WTC11 (cell line): ENCODE data around the gene NSF. TPM values are rescaled to one million over a fixed set of nuclear protein-coding genes. Genes with fewer than 3 reads are reported as not detected.

Source experiments
- ATAC-seq: fragments of 200-7000 bp; cut with Tn5 transposase; 2 replicates; pipeline ENCODE4 v1.10.0; 2021; ENCODE audit warnings: mild to moderate bottlenecking, moderate library complexity
- CTCF ChIA-PET: fragments of 300-600 bp; sonication (Branson Sonifier 250); formaldehyde crosslinking; loops from one replicate; lab custom pipeline; 2021; ENCODE audit warnings: antibody characterized with exemption; lab: Charles Lee
- POLR2A ChIA-PET: fragments of 350-600 bp; sonication (Branson Sonifier 250); formaldehyde crosslinking; loops from one replicate; lab custom pipeline; 2021; ENCODE audit warnings: antibody characterized with exemption; lab: Charles Lee
- DNase-seq: peaks from one replicate; pipeline ENCODE4 v3.0.0; 2021; ENCODE audit warnings: low spot score
- H3K27ac Mint-ChIP-seq: 2 replicates; pipeline ENCODE4 v1.8.0; 2021; ENCODE audit warnings: mixed read lengths
- H3K27me3 Mint-ChIP-seq: 2 replicates; pipeline ENCODE4 v1.8.0; 2021; ENCODE audit warnings: low read depth, mild to moderate bottlenecking, moderate library complexity, mixed read lengths
- H3K36me3 Mint-ChIP-seq: 2 replicates; pipeline ENCODE4 v1.8.0; 2021; ENCODE audit warnings: mixed read lengths
- H3K4me1 Mint-ChIP-seq: 2 replicates; pipeline ENCODE4 v1.8.0; 2022; ENCODE audit warnings: mixed read lengths
- H3K4me3 Mint-ChIP-seq: 2 replicates; pipeline ENCODE4 v1.8.0; 2021; ENCODE audit warnings: mild to moderate bottlenecking, moderate library complexity, mixed read lengths
- H3K9me3 Mint-ChIP-seq: 2 replicates; pipeline ENCODE4 v1.8.0; 2021; ENCODE audit warnings: mixed read lengths
- CBFB ChIP-seq: sonication (generic); formaldehyde crosslinking; IDR thresholded peaks from 2 replicates; pipeline ENCODE4 v1.8.1; 2022; ENCODE audit warnings: mild to moderate bottlenecking, low read depth, missing genetic modification reagents
- PRRX2 ChIP-seq: fragments of 250-450 bp; sonication (Bioruptor Pico); IDR thresholded peaks from 2 replicates; pipeline ENCODE4 v1.8.0; 2021; ENCODE audit warnings: mild to moderate bottlenecking
- RELA ChIP-seq: sonication (generic); formaldehyde crosslinking; IDR thresholded peaks from 2 replicates; pipeline ENCODE4 v1.8.1; 2022; ENCODE audit warnings: missing genetic modification reagents, mild to moderate bottlenecking, borderline replicate concordance
- ZNF317 ChIP-seq: sonication (generic); formaldehyde crosslinking; IDR thresholded peaks from 2 replicates; pipeline ENCODE4 v1.8.1; 2023; ENCODE audit warnings: low read depth, mild to moderate bottlenecking, moderate library complexity, missing genetic modification reagents, borderline replicate concordance
- total RNA-seq: library from RNA; stranded (reverse); gene quantifications from 3 replicates; pipeline ENCODE4 v1.2.3, GENCODE V29; 2021
- TF ChIP-seq, protein P1 (sequence below): fragments of 250-450 bp; sonication (Bioruptor Pico); conservative IDR thresholded peaks from 2 replicates; pipeline ENCODE4 v1.9.0; 2021; ENCODE audit warnings: mild to moderate bottlenecking
- TF ChIP-seq, protein P2 (sequence below): fragments of 250-450 bp; sonication (Bioruptor Pico); IDR thresholded peaks from 2 replicates; pipeline ENCODE4 v1.9.0; 2021; ENCODE audit warnings: mild to moderate bottlenecking
- TF ChIP-seq, protein P3 (sequence below): sonication (generic); formaldehyde crosslinking; IDR thresholded peaks from 2 replicates; pipeline ENCODE4 v1.8.0; 2023; ENCODE audit warnings: missing genetic modification reagents, mild to moderate bottlenecking, borderline replicate concordance
- TF ChIP-seq, protein P4 (sequence below): sonication (generic); formaldehyde crosslinking; IDR thresholded peaks from 2 replicates; pipeline ENCODE4 v1.8.1; 2023; ENCODE audit warnings: mild to moderate bottlenecking, missing genetic modification reagents, moderate library complexity
- TF ChIP-seq, protein P5 (sequence below): sonication (generic); formaldehyde crosslinking; conservative IDR thresholded peaks from 2 replicates; pipeline ENCODE4 v1.8.1; 2023; ENCODE audit warnings: mild to moderate bottlenecking, low read depth, missing genetic modification reagents, moderate library complexity
- TF ChIP-seq, protein P6 (sequence below): sonication (generic); formaldehyde crosslinking; conservative IDR thresholded peaks from 2 replicates; pipeline ENCODE4 v1.8.1; 2022; ENCODE audit warnings: mild to moderate bottlenecking, missing genetic modification reagents
- TF ChIP-seq, protein P7 (sequence below): sonication (generic); formaldehyde crosslinking; IDR thresholded peaks from 2 replicates; pipeline ENCODE4 v1.8.0; 2022; ENCODE audit warnings: mild to moderate bottlenecking, missing genetic modification reagents

Gene NSF
- total RNA-seq, 1 experiment from 2014 or later = 23.0 TPM

DNA sequence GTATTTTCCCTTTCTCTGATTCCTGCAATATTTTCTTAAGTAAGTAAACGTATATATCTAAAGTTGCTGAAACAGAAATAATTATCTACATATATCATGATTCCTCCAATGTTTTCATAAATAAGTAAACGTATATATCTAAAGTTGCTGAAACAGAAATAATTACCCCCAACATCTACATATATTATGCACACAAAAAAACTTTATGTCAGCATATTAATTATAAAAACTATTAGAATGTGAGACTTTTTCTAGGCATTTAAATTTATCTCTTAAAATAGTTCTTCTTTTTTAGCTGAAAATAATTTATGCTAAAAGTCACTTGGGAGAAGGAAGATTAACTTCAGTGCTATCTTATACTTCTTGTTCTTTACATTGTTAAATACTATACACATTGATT is 139.6 kb downstream of the NSF start:
- ChIA-PET CTCF (no interaction called here), POLR2A (no interaction called here)
- ATAC-seq (no peak), DNase-seq (no peak)
- no peaks in the 10 kb centered on the region for H3K36me3 Mint-ChIP-seq
- no peak overlapping the region for H3K4me3 Mint-ChIP-seq
- TF ChIP-seq, protein P1, sequence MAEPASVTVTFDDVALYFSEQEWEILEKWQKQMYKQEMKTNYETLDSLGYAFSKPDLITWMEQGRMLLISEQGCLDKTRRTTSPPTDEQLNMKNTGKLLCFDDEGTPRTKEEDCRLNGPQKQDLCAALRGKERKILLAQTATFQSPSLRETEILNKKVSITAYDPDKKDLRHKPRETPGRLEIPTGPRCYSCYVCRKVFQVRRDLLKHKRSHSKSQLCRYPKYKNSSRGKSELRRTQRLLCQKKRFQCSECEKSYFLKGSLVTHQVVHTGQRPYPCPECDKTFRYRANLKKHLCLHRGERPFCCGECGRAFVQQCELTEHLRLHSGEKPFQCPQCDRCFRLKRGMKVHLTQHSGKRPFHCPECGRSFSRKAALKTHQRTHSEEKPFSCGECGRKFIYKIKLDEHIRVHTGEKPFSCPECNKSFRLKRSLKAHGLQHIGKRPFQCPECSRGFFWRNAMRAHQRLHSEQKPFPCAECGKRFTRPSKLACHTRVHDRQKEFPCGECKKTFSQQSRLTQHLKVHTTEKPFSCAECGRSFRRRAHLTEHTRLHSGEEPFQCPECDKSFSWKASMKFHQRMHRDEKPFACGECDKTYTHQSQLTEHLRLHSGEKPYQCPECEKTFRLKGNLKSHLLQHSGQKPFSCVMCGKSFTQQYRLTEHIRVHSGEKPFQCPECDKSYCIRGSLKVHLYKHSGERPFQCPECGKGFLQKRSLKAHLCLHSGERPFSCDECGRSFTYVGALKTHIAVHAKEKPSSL (CRISPR knock-in tag) = no peak
- TF ChIP-seq, protein P2, sequence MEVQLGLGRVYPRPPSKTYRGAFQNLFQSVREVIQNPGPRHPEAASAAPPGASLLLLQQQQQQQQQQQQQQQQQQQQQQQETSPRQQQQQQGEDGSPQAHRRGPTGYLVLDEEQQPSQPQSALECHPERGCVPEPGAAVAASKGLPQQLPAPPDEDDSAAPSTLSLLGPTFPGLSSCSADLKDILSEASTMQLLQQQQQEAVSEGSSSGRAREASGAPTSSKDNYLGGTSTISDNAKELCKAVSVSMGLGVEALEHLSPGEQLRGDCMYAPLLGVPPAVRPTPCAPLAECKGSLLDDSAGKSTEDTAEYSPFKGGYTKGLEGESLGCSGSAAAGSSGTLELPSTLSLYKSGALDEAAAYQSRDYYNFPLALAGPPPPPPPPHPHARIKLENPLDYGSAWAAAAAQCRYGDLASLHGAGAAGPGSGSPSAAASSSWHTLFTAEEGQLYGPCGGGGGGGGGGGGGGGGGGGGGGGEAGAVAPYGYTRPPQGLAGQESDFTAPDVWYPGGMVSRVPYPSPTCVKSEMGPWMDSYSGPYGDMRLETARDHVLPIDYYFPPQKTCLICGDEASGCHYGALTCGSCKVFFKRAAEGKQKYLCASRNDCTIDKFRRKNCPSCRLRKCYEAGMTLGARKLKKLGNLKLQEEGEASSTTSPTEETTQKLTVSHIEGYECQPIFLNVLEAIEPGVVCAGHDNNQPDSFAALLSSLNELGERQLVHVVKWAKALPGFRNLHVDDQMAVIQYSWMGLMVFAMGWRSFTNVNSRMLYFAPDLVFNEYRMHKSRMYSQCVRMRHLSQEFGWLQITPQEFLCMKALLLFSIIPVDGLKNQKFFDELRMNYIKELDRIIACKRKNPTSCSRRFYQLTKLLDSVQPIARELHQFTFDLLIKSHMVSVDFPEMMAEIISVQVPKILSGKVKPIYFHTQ (CRISPR knock-in tag) = no peak
- TF ChIP-seq, protein P3, sequence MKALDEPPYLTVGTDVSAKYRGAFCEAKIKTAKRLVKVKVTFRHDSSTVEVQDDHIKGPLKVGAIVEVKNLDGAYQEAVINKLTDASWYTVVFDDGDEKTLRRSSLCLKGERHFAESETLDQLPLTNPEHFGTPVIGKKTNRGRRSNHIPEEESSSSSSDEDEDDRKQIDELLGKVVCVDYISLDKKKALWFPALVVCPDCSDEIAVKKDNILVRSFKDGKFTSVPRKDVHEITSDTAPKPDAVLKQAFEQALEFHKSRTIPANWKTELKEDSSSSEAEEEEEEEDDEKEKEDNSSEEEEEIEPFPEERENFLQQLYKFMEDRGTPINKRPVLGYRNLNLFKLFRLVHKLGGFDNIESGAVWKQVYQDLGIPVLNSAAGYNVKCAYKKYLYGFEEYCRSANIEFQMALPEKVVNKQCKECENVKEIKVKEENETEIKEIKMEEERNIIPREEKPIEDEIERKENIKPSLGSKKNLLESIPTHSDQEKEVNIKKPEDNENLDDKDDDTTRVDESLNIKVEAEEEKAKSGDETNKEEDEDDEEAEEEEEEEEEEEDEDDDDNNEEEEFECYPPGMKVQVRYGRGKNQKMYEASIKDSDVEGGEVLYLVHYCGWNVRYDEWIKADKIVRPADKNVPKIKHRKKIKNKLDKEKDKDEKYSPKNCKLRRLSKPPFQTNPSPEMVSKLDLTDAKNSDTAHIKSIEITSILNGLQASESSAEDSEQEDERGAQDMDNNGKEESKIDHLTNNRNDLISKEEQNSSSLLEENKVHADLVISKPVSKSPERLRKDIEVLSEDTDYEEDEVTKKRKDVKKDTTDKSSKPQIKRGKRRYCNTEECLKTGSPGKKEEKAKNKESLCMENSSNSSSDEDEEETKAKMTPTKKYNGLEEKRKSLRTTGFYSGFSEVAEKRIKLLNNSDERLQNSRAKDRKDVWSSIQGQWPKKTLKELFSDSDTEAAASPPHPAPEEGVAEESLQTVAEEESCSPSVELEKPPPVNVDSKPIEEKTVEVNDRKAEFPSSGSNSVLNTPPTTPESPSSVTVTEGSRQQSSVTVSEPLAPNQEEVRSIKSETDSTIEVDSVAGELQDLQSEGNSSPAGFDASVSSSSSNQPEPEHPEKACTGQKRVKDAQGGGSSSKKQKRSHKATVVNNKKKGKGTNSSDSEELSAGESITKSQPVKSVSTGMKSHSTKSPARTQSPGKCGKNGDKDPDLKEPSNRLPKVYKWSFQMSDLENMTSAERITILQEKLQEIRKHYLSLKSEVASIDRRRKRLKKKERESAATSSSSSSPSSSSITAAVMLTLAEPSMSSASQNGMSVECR (CRISPR knock-in tag) = no peak
- no peak for TF ChIP-seq RELA (CRISPR knock-in tag)
- TF ChIP-seq, protein P4, sequence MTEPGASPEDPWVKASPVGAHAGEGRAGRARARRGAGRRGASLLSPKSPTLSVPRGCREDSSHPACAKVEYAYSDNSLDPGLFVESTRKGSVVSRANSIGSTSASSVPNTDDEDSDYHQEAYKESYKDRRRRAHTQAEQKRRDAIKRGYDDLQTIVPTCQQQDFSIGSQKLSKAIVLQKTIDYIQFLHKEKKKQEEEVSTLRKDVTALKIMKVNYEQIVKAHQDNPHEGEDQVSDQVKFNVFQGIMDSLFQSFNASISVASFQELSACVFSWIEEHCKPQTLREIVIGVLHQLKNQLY = no peak
- TF ChIP-seq, protein P5, sequence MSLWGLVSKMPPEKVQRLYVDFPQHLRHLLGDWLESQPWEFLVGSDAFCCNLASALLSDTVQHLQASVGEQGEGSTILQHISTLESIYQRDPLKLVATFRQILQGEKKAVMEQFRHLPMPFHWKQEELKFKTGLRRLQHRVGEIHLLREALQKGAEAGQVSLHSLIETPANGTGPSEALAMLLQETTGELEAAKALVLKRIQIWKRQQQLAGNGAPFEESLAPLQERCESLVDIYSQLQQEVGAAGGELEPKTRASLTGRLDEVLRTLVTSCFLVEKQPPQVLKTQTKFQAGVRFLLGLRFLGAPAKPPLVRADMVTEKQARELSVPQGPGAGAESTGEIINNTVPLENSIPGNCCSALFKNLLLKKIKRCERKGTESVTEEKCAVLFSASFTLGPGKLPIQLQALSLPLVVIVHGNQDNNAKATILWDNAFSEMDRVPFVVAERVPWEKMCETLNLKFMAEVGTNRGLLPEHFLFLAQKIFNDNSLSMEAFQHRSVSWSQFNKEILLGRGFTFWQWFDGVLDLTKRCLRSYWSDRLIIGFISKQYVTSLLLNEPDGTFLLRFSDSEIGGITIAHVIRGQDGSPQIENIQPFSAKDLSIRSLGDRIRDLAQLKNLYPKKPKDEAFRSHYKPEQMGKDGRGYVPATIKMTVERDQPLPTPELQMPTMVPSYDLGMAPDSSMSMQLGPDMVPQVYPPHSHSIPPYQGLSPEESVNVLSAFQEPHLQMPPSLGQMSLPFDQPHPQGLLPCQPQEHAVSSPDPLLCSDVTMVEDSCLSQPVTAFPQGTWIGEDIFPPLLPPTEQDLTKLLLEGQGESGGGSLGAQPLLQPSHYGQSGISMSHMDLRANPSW (CRISPR knock-in tag) = no peak
- TF ChIP-seq, protein P6, sequence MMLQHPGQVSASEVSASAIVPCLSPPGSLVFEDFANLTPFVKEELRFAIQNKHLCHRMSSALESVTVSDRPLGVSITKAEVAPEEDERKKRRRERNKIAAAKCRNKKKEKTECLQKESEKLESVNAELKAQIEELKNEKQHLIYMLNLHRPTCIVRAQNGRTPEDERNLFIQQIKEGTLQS (CRISPR knock-in tag) = no peak
- TF ChIP-seq ZNF317 = no peak
- TF ChIP-seq CBFB (CRISPR knock-in tag) = no peak
- TF ChIP-seq, protein P7, sequence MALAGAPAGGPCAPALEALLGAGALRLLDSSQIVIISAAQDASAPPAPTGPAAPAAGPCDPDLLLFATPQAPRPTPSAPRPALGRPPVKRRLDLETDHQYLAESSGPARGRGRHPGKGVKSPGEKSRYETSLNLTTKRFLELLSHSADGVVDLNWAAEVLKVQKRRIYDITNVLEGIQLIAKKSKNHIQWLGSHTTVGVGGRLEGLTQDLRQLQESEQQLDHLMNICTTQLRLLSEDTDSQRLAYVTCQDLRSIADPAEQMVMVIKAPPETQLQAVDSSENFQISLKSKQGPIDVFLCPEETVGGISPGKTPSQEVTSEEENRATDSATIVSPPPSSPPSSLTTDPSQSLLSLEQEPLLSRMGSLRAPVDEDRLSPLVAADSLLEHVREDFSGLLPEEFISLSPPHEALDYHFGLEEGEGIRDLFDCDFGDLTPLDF (CRISPR knock-in tag) = no peak
- TF ChIP-seq PRRX2 = no peak
- H3K4me1 Mint-ChIP-seq = peaks cover 42% of the 10 kb centered on the region
- H3K27ac Mint-ChIP-seq = no peak overlapping the region
- no peaks in the 10 kb centered on the region for H3K9me3 Mint-ChIP-seq
- H3K27me3 Mint-ChIP-seq = no peaks in the 10 kb centered on the region
